Neural cell (in vitro differentiated cells): Measurements from ENCODE around the gene MGST1.

Experiments
- CTCF ChIP-seq: fragments of 450-650 bp; IDR thresholded peaks from 2 replicates; pipeline ENCODE4 v1.5.1; 2014; ENCODE audit warnings: antibody characterized with exemption, mild to moderate bottlenecking, moderate library complexity; ENCODE audit not compliant: poor library complexity, severe bottlenecking
- EP300 ChIP-seq: fragments of 450-650 bp; conservative IDR thresholded peaks from 2 replicates; pipeline ENCODE4 v1.6.1; 2014; ENCODE audit warnings: antibody characterized with exemption, mild to moderate bottlenecking, moderate library complexity; ENCODE audit not compliant: poor library complexity, severe bottlenecking
- EZH2 ChIP-seq: fragments of 200-600, 300-800 bp; shearing (Covaris generic), sonication (generic); IDR thresholded peaks from 2 replicates; pipeline ENCODE4 v1.6.1; 2014; ENCODE audit warnings: antibody characterized with exemption, low read length, borderline replicate concordance, mild to moderate bottlenecking; ENCODE audit not compliant: insufficient read depth, poor library complexity, severe bottlenecking
- MXI1 ChIP-seq: fragments of 450-650 bp; conservative IDR thresholded peaks from 2 replicates; pipeline ENCODE4 v1.6.1; 2014; ENCODE audit warnings: antibody characterized with exemption, mild to moderate bottlenecking; ENCODE audit not compliant: poor library complexity, severe bottlenecking
- POLR2AphosphoS5 ChIP-seq: IDR thresholded peaks from 2 replicates; pipeline ENCODE4 v1.6.1; 2012
- RAD21 ChIP-seq: fragments of 450-650 bp; conservative IDR thresholded peaks from 2 replicates; pipeline ENCODE4 v1.6.1; 2014; ENCODE audit warnings: antibody characterized with exemption, mild to moderate bottlenecking, moderate library complexity
- REST ChIP-seq: IDR thresholded peaks from 2 replicates; pipeline ENCODE4 v1.6.1; 2012; ENCODE audit warnings: borderline replicate concordance
- SMC3 ChIP-seq: fragments of 450-650 bp; conservative IDR thresholded peaks from 2 replicates; pipeline ENCODE4 v1.6.1; 2014; ENCODE audit warnings: antibody characterized with exemption, mild to moderate bottlenecking, moderate library complexity; ENCODE audit not compliant: poor library complexity
- TAF1 ChIP-seq: IDR thresholded peaks from 2 replicates; pipeline ENCODE4 v1.6.1; 2012; ENCODE audit warnings: low read depth

GRCh38 chr12:16323638-16324037, 23.8 kb upstream of the MGST1 start:
- no peak for TF ChIP-seq CTCF
- no peak for TF ChIP-seq MXI1
- TF ChIP-seq EZH2: no peak
- no peak for TF ChIP-seq TAF1
- no peak for TF ChIP-seq EP300
- no peak for TF ChIP-seq POLR2AphosphoS5
- TF ChIP-seq SMC3: no peak
- no peak for TF ChIP-seq RAD21
- TF ChIP-seq REST: no peak
